IMR-90 (cell line): ENCODE results near the gene ATRX.

Experiments
- BHLHE40 ChIP-seq: fragments of 150-350 bp; IDR thresholded peaks from 2 replicates; pipeline ENCODE4 v1.6.1; 2016; ENCODE audit warnings: mild to moderate bottlenecking, low read depth, low read length
- CEBPB ChIP-seq: IDR thresholded peaks from 2 replicates; pipeline ENCODE4 v1.6.1; 2012; ENCODE audit warnings: low read depth, low read length, improper control_type of control experiment
- CHD1 ChIP-seq: IDR thresholded peaks from 2 replicates; pipeline ENCODE4 v1.6.1; 2012; ENCODE audit warnings: low read depth, low read length, improper control_type of control experiment
- CTCF ChIP-seq: conservative IDR thresholded peaks from 2 replicates; pipeline ENCODE4 v1.5.1; 2012; ENCODE audit warnings: mild to moderate bottlenecking, low read depth, low read length, improper control_type of control experiment
- ELK1 ChIP-seq: fragments of 150-350 bp; IDR thresholded peaks from 2 replicates; pipeline ENCODE4 v1.6.1; 2016; ENCODE audit warnings: low read depth, mild to moderate bottlenecking, low read length, moderate library complexity, borderline replicate concordance
- POLR2A ChIP-seq: IDR thresholded peaks from 2 replicates; pipeline ENCODE4 v1.6.1; 2012; ENCODE audit warnings: mild to moderate bottlenecking, low read depth, low read length
- RCOR1 ChIP-seq: IDR thresholded peaks from 2 replicates; pipeline ENCODE4 v1.6.1; 2012; ENCODE audit warnings: mild to moderate bottlenecking, low read length, improper control_type of control experiment; ENCODE audit not compliant: insufficient replicate concordance
- USF2 ChIP-seq: fragments of 150-350 bp; IDR thresholded peaks from 2 replicates; pipeline ENCODE4 v1.6.1; 2017; ENCODE audit warnings: mild to moderate bottlenecking, antibody characterized with exemption, low read length, low read depth

GRCh38 chrX:77749695-77750094 is 36.3 kb downstream of the ATRX start:
- TF ChIP-seq CTCF (no peak), RCOR1 (no peak), USF2 (no peak), BHLHE40 (no peak), CHD1 (no peak), POLR2A (no peak), CEBPB (peak; percentile 50; the same call in 1 of the 2 replicates), ELK1 (no peak)
